ENCODE data around the gene HMGXB4.

DNA sequence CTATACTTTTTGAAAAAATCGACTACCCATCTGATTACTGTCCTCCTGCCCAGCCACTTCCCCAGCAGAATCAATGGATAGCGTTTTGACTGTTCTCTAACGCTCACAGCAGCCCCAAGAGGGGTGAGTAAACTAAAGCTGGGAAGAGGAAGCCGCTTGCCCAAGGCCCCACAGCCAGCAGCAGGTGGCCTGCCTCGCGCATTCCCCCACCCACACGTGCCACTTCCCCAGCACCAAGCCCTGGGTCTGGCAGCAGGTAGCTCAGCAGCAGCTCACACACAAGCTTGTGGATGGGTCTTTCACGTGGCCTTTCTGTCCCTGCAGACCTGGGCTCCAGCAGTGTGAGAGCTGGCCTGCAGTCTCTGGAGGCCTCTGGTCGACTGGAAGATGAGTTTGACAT, 76.7 kb downstream of the HMGXB4 start:
- TF ChIP-seq EZH2 (IDR thresholded peaks at IDR 0.05; ENCODE audit: insufficient read depth, low read length), result no peak
- TF ChIP-seq, protein P1, sequence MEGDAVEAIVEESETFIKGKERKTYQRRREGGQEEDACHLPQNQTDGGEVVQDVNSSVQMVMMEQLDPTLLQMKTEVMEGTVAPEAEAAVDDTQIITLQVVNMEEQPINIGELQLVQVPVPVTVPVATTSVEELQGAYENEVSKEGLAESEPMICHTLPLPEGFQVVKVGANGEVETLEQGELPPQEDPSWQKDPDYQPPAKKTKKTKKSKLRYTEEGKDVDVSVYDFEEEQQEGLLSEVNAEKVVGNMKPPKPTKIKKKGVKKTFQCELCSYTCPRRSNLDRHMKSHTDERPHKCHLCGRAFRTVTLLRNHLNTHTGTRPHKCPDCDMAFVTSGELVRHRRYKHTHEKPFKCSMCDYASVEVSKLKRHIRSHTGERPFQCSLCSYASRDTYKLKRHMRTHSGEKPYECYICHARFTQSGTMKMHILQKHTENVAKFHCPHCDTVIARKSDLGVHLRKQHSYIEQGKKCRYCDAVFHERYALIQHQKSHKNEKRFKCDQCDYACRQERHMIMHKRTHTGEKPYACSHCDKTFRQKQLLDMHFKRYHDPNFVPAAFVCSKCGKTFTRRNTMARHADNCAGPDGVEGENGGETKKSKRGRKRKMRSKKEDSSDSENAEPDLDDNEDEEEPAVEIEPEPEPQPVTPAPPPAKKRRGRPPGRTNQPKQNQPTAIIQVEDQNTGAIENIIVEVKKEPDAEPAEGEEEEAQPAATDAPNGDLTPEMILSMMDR (IDR thresholded peaks at IDR 0.05; ENCODE audit: insufficient read depth, low read depth, low read length), result no peak
